PC-3 (cell line): ENCODE data around the gene RTL10. TPM values are rescaled to one million over a fixed set of nuclear protein-coding genes. Genes with fewer than 3 reads are reported as not detected.

Experiments used
- ATAC-seq: fragments of 200-7000 bp; cut with Tn5 transposase; 2 replicates; pipeline ENCODE4 v1.9.1; 2020; ENCODE audit warnings: mild to moderate bottlenecking, moderate library complexity
- BruUV-seq: library from RNA; stranded (reverse); fragments of 400-500 nt; replicated peaks from 2 replicates; lab custom pipeline; 2021; lab: Mats Ljungman, UMichigan
- CTCF ChIA-PET: fragments of 300-600 bp; sonication (Branson Sonifier 250); formaldehyde crosslinking; loops from one replicate; lab custom pipeline; 2022; ENCODE audit warnings: antibody characterized with exemption; lab: Charles Lee
- POLR2A ChIA-PET: fragments of 300-600 bp; sonication (Branson Sonifier 250); formaldehyde crosslinking; loops from one replicate; lab custom pipeline; 2022; ENCODE audit warnings: antibody characterized with exemption; ENCODE audit not compliant: unreplicated experiment; lab: Charles Lee
- DNase-seq: peaks from one replicate; pipeline ENCODE4 v3.0.0-alpha.2; 2015
- H2AFZ ChIP-seq: fragments of 300-600 bp; sonication (generic); 2 replicates; pipeline ENCODE4 v1.6.0; 2016; ENCODE audit warnings: antibody characterized with exemption, low read length
- H3F3A ChIP-seq: fragments of 300-600 bp; sonication (generic); one replicate; pipeline ENCODE4 v1.6.0; 2017; ENCODE audit warnings: antibody characterized with exemption, low read length, control low read depth, mild to moderate bottlenecking; ENCODE audit not compliant: unreplicated experiment
- H3K27ac ChIP-seq: fragments of 300-600 bp; sonication (generic); 2 replicates; pipeline ENCODE4 v1.5.1; 2016; ENCODE audit warnings: mild to moderate bottlenecking, low read length
- H3K27me3 ChIP-seq: fragments of 300-600 bp; sonication (generic); 2 replicates; pipeline ENCODE4 v1.6.1; 2016; ENCODE audit warnings: low read length, mixed read lengths
- H3K36me3 ChIP-seq: fragments of 300-600 bp; sonication (generic); 2 replicates; pipeline ENCODE4 v1.6.1; 2016; ENCODE audit warnings: low read depth, mixed run types, low read length, mixed read lengths
- H3K4me1 ChIP-seq: fragments of 300-600 bp; sonication (generic); 2 replicates; pipeline ENCODE4 v1.5.1; 2016; ENCODE audit warnings: low read length; ENCODE audit not compliant: insufficient read depth
- H3K4me2 ChIP-seq: fragments of 300-600 bp; sonication (generic); 2 replicates; pipeline ENCODE4 v1.6.0; 2016; ENCODE audit warnings: low read length
- H3K4me3 ChIP-seq: fragments of 300-600 bp; sonication (generic); 2 replicates; pipeline ENCODE4 v1.5.1; 2016; ENCODE audit warnings: mild to moderate bottlenecking, low read length, mixed read lengths
- H3K79me2 ChIP-seq: fragments of 300-600 bp; sonication (generic); 2 replicates; pipeline ENCODE4 v1.6.1; 2017; ENCODE audit warnings: low read length, mixed read lengths
- H3K9ac ChIP-seq: fragments of 300-600 bp; sonication (generic); 2 replicates; pipeline ENCODE4 v1.6.0; 2016; ENCODE audit warnings: mild to moderate bottlenecking, low read length
- H3K9me2 ChIP-seq: fragments of 300-600 bp; sonication (generic); replicated peaks from 2 replicates; pipeline ENCODE4 v1.6.1; 2016; ENCODE audit warnings: mixed run types, low read length, mixed read lengths
- H3K9me3 ChIP-seq: fragments of 300-600 bp; sonication (generic); 2 replicates; pipeline ENCODE4 v1.6.1; 2016; ENCODE audit warnings: low read length, mixed read lengths
- H4K20me1 ChIP-seq: fragments of 300-600 bp; sonication (generic); 2 replicates; pipeline ENCODE4 v1.6.1; 2016; ENCODE audit warnings: low read length, mixed read lengths
- CTCF ChIP-seq: fragments of 300-600 bp; sonication (generic); conservative IDR thresholded peaks from 2 replicates; pipeline ENCODE4 v1.5.1; 2017; ENCODE audit warnings: antibody characterized with exemption, low read depth, mild to moderate bottlenecking, low read length
- EZH2 ChIP-seq: fragments of 300-600 bp; sonication (generic); IDR thresholded peaks from one replicate; pipeline ENCODE4 v1.6.1; 2017; ENCODE audit warnings: antibody characterized with exemption, mild to moderate bottlenecking, low read length; ENCODE audit not compliant: unreplicated experiment
- EZH2phosphoT487 ChIP-seq: fragments of 300-600 bp; sonication (generic); IDR thresholded peaks from 2 replicates; pipeline ENCODE4 v1.6.1; 2018; ENCODE audit warnings: mild to moderate bottlenecking, antibody characterized with exemption, low read length, borderline replicate concordance
- intact Hi-C: fragments of 100-400 bp; cut with micrococcal nuclease; formaldehyde crosslinking; loops from 2 replicates; pipeline ENCODE4 v1.9.0; 2023
- total RNA-seq: library from RNA; depleted of rRNA; stranded (reverse); fragments of >200 nt; gene quantifications from 2 replicates; pipeline ENCODE4 v1.2.3, GENCODE V29; 2014

The RTL10 gene
- total RNA-seq, 1 experiment from 2014 or later, result 7.8 TPM

GRCh38 chr22:19876941-19877625 lies 22.4 kb upstream of the RTL10 start:
- Histone ChIP-seq H3K9me3 (no peaks in the 10 kb centered on the region), H3K79me2 (peaks cover 13% of the 10 kb centered on the region), H3F3A (no peaks in the 10 kb centered on the region), H3K27ac (no peak overlapping the region), H3K4me1 (peaks cover 33% of the 10 kb centered on the region), H2AFZ (no peak overlapping the region), H3K36me3 (no peaks in the 10 kb centered on the region), H4K20me1 (no peaks in the 10 kb centered on the region), H3K9me2 (no peaks in the 10 kb centered on the region), H3K9ac (no peak overlapping the region), H3K4me2 (no peak overlapping the region), H3K27me3 (no peaks in the 10 kb centered on the region), H3K4me3 (no peak overlapping the region)
- CTCF ChIA-PET, result no interaction called here
- no peak for DNase-seq
- no TSS peak for BruUV-seq
- POLR2A ChIA-PET, result no interaction called here
- TF ChIP-seq CTCF (no peak), EZH2 (no peak), EZH2phosphoT487 (no peak)
- intact Hi-C loops, result no loop called here
- no peak for ATAC-seq

- H3K9me3 ChIP-seq, result no peaks in the 10 kb centered on the region
- no peak overlapping the region for H3K4me2 ChIP-seq
- no peaks in the 10 kb centered on the region for H3K27me3 ChIP-seq
- DNase-seq, result no peak
- no peak overlapping the region for H3K4me3 ChIP-seq
- peaks cover 13% of the 10 kb centered on the region for H3K79me2 ChIP-seq
- no peak overlapping the region for H2AFZ ChIP-seq
- no peak for ATAC-seq
- no peaks in the 10 kb centered on the region for H3K9me2 ChIP-seq
- peaks cover 26% of the 10 kb centered on the region for H3K4me1 ChIP-seq
- CTCF ChIA-PET, result no interaction called here
- POLR2A ChIA-PET, result no interaction called here
- no peaks in the 10 kb centered on the region for H4K20me1 ChIP-seq
- H3F3A ChIP-seq, result no peaks in the 10 kb centered on the region
- TF ChIP-seq EZH2, result no peak
- TF ChIP-seq CTCF, result no peak
- no peak for TF ChIP-seq EZH2phosphoT487
- H3K36me3 ChIP-seq, result no peaks in the 10 kb centered on the region
- no TSS peak for BruUV-seq
- H3K27ac ChIP-seq, result no peak overlapping the region
- intact Hi-C loops, result no loop called here
- H3K9ac ChIP-seq, result no peak overlapping the region
Observed at GRCh38 chr22:19876314-19876940, 21.8 kb upstream of the RTL10 start.

GRCh38 chr22:19875531-19876313 lies 21.0 kb upstream of the RTL10 start:
- no peaks in the 10 kb centered on the region for H3K27me3 ChIP-seq
- H3K9me3 ChIP-seq, result no peaks in the 10 kb centered on the region
- no peak overlapping the region for H3K9ac ChIP-seq
- peaks cover 12% of the 10 kb centered on the region for H3K79me2 ChIP-seq
- H3K4me1 ChIP-seq, result peaks cover 21% of the 10 kb centered on the region
- no peak overlapping the region for H2AFZ ChIP-seq
- no peak for TF ChIP-seq EZH2phosphoT487
- TF ChIP-seq EZH2, result no peak
- TF ChIP-seq CTCF, result no peak
- DNase-seq (no peak), ATAC-seq (no peak)
- no peaks in the 10 kb centered on the region for H4K20me1 ChIP-seq
- H3K4me2 ChIP-seq, result no peak overlapping the region
- H3K9me2 ChIP-seq, result no peaks in the 10 kb centered on the region
- no peak overlapping the region for H3K4me3 ChIP-seq
- POLR2A ChIA-PET, result no interaction called here
- H3K27ac ChIP-seq, result no peak overlapping the region
- H3F3A ChIP-seq, result no peaks in the 10 kb centered on the region
- CTCF ChIA-PET, result no interaction called here
- no TSS peak for BruUV-seq
- no peaks in the 10 kb centered on the region for H3K36me3 ChIP-seq
- intact Hi-C loops, result no loop called here
